GM15510 (cell line): ENCODE data around the gene FCAR.

Experiments
- POLR2A ChIP-seq: IDR thresholded peaks from 3 replicates; pipeline ENCODE4 v1.6.1; 2011; ENCODE audit warnings: borderline replicate concordance; ENCODE audit not compliant: insufficient read length; ENCODE audit errors: extremely low read depth

FCAR gene

DNA sequence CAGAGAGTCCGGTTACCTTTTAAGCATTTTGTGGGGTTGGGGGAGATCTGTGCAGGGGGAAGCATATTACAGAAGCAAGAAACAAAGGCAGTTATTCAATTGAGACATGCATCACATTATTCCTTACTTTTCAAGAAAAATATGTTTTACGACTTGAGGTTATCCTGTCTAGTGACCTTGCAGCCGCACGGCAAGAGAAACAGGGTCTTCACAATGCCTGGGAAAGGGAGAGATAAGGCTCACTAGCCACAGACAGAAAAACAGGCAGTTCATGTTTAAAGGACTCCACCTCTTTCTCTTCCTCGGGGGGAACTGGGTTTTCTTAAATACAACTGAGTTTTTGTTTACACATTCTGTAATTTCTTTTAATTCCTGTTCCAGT, 31.4 kb downstream of the FCAR start:
- no peak for TF ChIP-seq POLR2A

DNA sequence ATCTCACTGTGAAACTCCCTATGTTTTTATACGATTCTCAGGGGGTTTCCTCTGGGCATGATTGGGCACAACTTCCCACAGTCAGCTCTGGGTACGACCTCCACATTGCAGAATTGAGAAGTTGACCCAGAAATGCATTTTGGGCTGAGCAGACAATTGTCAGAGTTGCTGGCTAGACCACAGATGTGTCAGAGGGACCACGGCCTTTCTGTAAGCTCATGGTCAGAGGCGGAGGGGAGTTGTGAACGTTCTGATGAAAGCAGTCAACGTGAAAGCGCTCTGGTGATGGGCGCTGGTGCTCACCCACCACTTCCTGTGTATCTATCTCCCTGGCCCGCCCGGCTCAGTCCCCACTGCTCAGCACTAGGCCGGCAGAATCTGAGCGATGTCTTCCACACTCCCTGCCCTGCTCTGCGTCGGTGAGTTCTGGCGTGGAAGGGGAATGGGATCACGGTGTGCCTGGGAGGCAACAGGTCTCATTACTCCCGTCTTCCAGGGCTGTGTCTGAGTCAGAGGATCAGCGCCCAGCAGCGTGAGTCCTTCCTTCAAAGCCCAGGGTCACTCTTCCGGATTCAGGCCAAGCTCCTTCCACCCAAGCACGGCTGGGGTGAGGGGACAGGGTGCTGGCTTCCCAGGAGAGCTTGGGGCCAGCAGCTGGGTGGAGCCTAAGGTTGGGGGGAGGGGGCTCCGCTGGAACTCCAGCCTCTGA, 31.9 kb downstream of the FCAR start, which contains the start of gene NCR1:
TSS of gene NCR1 (plus strand) at position 346 of the 709 bp plus-strand sequence. CDS start at position 386, 40 bp downstream.
- no peak for TF ChIP-seq POLR2A

DNA sequence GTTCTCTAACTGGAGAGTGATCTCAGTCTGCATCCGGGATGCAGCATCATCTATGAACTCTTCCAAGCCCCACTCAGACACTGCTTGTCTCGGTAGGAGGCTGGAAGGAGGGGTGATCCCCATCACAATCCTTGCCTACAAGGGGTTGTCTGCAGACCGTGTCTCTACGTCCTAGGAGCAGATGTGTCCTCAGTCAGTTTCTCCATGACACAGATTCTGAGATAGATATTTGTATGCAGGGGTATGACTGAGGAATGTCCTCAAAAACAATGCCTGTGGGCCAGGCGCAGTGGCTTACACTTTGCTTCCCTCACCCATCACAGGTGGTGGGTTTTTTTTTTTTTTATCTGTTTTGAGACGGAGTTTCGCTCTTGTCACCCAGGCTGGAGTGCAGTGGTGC, 32.8 kb downstream of the FCAR start:
- no peak for TF ChIP-seq POLR2A

DNA sequence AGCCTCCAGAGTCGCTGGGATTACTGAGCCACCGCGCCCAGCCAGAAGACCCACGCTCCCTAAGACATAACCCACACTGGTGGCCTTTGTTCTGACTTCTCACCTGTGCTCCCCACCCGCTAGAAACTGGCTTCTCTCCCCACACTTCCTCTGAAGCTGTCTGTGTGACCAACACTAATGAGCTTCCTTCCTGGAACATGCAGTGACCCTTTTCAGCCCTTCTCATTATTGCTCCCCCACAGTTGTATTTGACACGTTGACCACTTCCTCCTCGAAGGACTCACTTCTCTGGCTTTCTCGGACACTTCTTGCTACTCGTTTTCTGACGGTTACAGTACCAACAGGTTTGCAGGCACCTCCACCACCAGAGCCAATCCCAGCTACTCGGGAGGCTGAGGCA, 42.8 kb downstream of the FCAR start:
- no peak for TF ChIP-seq POLR2A

GRCh38 chr19:54918499-54918898, 44.5 kb downstream of the FCAR start:
- no peak for TF ChIP-seq POLR2A

DNA sequence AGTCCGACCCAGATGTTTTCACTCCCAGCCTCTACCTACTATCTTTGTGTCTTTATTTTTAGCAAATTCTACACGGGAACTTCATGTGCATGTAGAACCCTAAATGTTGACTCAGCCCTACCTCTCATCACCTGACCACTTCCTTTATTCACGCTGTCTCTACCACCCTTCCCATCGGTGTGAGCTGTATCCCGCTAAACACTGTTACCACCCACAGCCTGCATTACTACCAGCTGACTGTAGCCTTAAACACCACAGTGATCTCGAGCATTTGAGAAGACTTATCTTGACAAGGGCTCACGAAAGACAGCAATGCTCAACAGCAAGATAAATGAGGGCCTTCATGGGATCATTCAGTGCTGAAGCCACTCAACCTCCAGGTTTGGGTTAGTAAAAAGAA, 47.0 kb downstream of the FCAR start:
- TF ChIP-seq POLR2A = no peak

- TF ChIP-seq POLR2A = no peak
These were observed 49.2 kb downstream of the FCAR start for GRCh38 chr19:54923276-54923675.

- TF ChIP-seq POLR2A = no peak
These were observed 54.3 kb downstream of the FCAR start for GRCh38 chr19:54928299-54928698.

DNA sequence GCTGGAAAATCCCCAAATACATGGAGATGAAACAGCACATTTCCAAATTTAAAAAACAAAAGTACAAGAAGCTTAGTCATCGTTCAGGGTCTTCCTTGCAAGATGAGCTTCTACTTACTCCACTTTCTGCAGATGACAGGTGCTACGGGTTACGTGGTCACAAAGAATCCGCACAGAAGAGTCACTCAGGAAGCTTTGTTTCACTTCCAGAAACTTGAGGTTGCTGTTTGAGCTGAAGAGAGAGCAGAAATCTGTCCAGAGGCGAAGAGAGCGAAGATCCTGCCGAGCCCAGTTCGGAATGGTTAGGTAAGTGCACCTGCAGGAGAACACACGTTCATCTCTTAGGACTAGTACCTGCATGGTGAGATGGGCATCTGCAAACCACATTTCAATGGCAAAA, 63.9 kb downstream of the FCAR start:
- TF ChIP-seq POLR2A = no peak

- TF ChIP-seq POLR2A = no peak
These were observed 64.9 kb downstream of the FCAR start for GRCh38 chr19:54938906-54939305.
